GM19452 (cell line): ENCODE results near the gene RRP7A.
"Not testable (repeated sequence)": the region's sequence is repeated elsewhere in the genome, so short reads cannot be mapped to it uniquely, and the experiment has no call there.

Source experiments
- ATAC-seq: cut with Tn5 transposase; IDR thresholded peaks from one replicate; pipeline ENCODE4 v1.9.1; 2021; ENCODE audit not compliant: unreplicated experiment

The RRP7A gene

DNA sequence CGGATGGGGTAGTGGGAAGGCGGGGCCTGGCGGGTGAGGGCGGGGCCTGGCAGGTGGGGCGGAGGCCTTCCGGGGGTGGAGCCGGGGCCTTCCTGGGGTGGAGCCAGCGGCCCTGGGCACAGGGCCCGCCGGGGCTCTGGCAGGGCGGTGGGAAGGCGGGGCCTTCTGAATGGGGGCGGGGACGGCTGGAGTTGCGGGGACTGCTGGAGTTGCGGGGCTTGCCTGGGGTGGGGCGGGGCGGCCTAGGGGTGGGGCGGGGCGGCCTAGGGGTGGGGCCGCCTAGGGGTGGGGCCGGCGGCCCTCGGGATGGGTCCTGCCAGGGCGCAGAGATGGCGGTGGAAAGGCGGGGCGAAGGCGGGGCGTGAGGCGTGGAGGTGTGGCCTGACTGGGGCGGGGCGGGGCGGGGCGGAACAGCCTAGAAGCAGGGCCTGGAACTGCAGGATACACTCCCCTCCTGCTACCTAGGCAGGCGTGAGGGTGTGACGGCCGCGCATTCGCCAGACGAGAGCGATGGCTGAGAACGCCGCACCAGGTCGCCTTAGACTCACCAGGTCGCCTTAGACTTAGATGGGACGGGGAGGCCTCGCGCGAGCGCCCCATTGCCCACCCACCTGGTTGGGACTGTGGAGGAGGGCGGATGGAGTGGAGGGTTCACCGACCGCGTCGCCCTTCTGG lies 19.3 kb downstream of the RRP7A start:
- peak; percentile 68 for ATAC-seq

DNA sequence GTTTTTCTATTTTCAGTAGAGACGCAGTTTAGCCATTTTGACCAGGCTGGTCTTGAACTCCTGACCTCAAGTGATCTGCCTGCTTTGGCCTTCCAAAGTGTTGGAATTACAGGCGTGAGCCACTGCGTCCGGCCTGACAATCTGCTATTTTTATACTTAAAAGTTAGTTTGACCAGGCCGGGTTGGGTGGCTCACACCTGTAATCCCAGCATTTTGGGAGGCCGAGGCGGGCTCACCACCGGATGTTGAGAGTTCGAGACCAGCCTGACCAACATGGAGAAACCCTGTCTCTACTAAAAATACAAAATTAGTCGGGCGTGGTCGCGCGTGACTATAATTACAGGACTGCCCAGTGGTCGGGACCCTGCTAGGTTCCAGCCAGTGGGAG lies 19.8 kb downstream of the RRP7A start:
- ATAC-seq: not testable (repeated sequence)

DNA sequence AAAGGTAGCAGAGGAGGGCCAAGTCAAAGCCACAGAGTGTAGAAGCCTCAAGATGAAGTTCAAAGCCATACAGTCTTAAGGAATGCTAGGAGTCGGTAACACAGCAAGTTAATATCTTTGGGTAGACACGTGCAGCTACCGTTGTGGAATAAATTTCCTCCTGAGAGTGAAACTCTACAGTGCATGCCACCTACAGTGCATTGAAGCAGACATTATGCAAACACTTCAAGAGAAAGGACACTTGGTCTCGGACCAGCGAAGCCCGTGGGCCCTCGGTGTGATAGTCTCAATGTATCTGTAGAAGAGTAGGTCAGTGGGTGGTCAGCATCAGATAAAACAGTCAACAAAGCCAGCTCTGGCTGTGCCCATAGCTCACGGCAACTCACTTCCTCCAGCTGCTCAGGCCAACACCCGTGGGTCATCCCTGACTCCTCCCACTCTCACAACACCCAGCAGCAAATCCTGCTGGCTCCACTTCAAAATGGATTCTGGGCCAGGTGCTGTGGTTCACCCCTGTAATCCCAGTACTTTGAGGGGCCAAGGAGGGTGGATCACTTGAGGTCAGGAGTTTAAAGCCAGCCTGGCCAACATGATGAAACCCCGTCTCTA lies 24.0 kb downstream of the RRP7A start:
- ATAC-seq: not testable (repeated sequence)

DNA sequence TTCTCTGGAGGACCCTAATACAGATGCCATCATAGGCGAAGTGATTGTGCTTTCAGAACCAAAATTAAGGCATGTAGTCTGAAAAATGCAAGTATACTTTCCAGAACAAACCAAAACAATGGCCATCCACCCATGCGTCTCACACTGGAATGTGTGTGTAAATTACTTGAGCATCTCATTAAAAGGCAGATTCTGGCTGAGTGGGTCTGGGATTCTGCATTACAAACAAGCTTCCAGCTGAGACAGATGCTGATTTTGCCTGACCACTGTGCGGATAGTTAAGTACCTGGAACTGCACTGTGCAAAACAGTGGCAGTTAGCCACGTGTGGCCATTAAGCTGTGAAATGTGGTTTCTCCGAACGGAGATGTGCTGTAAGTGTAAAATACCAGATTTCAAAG lies 26.2 kb downstream of the RRP7A start:
- no peak for ATAC-seq

DNA sequence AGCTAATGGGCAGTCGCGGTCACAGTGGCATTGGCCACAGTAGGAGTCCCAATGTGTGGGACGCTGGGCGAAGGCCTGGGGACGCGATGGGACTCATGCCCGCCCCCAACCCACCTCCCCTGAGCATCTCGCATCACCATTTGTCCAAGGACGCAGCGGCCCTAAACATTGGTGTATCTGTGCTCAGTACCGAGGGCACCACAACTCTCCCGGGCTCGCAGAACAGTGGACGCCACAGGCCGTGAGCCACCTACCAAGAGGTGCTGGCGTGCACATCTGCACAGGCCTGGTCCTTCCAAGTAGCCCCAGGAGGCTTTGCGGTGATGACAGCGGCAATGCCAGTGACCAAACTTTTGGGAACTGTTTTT lies 27.3 kb downstream of the RRP7A start:
- no peak for ATAC-seq

DNA sequence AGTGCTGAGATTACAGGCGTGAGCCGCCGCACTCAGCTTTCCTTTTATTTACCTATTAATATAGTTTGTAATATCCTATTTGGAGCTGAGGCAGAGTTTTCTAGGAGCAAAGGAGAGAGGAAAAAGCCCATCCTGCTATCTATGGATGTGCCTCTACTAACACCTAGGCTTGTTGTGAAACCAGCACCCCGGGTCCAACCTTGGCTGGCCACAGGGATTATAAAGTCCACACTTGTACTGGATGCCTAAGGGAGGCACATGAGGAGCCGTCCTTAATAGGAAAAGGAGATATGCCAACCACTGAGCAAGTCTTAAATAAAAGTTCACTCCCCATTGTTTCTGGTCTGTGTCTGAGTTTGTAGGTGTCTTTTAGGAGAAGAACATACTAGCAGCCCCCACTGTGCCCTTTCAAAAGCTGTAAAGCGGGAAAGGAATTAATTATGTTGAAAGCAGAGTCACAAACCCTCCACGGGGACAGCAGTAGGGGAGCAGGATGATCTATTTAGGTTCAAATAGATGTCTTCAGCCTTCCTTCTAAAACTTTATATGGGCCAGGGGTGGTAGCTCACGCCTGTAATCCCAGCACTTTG lies 29.3 kb downstream of the RRP7A start:
- no peak for ATAC-seq

DNA sequence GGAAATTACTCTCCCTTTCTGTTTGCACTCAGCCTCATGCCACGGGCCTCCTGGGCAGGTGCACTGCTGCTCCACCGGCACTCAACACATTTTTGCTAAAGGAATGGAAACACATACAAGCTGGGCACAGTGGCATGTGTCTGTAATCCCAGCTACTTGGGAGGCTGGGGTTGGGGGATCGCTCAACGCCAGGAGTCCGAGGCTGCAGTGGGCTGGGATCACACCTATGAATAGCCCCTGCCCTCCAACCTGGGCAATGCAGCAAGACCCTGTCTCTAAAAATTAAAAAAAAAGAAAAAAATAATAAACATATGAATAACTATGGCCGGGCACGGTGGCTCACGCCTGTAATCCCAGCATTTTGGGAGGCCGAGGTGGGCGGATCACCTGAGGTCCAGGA lies 30.6 kb downstream of the RRP7A start:
- no peak for ATAC-seq

DNA sequence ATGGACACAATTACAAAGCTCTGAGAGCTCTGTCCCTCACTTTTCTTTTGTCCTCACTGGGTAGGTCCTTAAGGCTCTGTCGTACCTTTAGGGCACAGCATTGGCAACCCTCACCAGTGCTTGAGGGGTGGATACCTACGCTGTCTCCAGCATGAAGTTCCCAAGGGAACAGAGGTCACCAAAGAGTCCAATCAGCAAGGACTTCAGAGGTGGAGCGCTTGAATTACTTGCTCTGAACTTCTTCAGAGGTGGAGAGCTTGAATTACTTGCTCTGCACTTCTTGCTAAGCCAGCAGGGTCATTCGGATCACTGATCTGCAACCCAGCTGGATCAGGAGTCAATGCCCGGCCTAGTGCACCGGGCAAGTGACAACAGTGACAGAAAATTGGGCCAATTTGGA lies 35.1 kb downstream of the RRP7A start:
- no peak for ATAC-seq

DNA sequence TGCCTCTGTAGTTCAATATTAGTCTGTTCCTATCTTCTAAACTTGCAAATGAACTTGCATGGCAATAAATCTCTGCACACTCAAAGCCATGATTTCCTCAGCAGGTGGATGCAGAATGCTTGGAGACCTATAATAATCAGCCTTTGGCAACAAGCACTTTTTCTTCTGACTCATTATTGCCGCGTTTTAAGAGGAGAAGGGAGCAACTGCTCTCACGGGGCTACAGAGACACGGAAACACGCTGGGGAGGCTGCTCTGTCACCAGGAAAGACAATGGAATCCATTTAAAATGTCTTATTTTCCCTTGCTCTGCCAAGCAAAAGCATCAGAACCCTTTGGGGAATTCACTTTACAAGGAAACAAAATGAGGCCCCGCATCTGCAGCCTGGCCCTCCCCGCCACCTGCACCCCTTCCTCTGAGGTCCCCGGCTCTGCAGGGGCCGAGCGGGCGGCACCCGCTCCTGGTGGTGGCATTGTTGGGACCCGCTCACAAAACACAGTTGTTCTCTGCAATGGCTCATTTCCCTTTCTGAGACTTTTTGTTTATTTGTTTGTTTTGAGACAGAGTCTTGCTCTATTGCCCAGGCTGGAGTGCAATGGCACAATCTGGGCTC lies 35.9 kb downstream of the RRP7A start:
- not testable (repeated sequence) for ATAC-seq

DNA sequence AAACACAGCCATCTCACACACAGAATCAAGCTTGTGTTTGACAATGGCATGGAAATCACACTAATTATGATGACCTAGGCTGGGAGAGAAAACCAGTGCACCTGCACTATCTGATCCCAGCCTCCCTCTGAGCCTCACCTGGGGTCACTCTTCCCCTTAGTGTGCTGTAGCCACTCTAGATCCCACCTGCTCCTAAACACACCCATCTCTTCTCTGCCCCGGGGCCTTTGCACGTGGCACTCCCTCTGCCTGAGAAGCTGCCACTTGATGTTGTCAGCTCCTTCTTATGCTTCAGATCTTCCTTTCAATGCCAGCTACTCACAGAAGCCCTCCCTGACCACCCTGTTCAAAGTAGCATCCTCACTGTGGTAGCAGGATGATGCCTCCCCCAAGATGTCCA lies 44.5 kb downstream of the RRP7A start:
- ATAC-seq: no peak

DNA sequence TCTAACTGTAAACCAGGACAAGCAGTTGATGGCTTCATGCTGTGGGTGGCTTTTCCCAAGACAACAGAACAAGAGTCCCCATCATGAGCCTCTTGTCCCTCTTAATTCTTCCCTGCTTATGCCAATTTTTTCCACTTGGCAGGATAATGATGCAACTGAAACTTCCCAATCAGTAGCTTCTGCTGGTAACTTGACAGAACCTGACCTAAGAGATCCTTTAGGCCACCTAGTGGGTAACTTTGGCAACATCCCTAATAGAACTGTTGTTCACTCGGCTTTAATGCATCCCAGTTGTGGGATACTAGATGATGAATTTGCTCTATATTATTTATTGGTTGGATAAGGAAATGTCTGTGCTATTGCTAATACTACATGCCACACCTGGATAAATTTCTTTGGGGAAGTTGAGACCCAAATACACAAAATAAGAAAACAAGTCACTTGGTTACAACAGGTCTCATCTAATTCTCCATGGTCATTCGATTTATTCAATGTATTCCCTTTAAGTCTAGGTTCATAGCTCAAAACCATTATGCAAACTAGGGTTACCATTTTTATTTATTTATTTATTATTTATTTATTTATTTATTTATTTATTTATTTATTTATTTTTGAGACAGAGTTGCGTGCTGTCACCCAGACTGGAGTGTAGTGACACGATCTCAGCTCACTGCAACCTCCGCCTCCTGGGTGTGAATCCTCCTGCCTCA lies 46.0 kb downstream of the RRP7A start:
- no peak for ATAC-seq

DNA sequence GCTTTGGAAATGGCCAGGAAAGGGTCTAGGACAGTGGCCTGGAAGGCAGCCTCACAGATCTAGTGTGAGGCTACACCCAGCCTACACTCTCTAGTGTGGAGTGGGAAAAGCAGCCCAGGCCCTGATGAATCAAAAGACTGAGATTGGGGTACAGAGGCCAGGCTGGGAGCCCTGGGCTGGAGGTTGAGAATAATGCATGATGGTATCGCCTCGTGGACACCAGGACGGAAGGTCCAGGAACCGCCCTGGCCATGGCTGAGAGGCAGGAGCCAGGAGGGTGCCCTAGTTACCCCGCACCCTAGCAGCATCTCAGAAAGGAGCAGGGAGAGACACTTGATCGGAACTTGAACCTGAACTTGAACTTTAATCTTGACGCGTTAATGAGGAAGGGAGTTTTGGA lies 46.9 kb downstream of the RRP7A start:
- no peak for ATAC-seq

DNA sequence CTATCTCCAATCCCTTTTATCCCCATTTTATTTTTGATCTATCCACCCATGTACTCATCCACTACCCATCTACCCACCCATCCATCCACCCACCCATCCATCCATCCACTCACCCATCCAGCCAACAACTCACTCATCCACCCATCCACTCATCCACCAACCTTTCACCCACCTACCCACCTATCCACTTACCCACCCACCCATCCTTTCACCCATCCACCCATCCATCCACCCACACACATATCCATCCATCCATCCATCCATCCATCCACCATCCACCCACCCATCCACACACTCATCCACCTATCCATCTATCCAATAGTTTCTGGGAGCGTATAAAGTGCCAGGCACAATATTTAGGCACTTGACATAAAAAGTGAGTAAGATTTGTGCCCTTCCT lies 48.2 kb downstream of the RRP7A start:
- no peak for ATAC-seq

DNA sequence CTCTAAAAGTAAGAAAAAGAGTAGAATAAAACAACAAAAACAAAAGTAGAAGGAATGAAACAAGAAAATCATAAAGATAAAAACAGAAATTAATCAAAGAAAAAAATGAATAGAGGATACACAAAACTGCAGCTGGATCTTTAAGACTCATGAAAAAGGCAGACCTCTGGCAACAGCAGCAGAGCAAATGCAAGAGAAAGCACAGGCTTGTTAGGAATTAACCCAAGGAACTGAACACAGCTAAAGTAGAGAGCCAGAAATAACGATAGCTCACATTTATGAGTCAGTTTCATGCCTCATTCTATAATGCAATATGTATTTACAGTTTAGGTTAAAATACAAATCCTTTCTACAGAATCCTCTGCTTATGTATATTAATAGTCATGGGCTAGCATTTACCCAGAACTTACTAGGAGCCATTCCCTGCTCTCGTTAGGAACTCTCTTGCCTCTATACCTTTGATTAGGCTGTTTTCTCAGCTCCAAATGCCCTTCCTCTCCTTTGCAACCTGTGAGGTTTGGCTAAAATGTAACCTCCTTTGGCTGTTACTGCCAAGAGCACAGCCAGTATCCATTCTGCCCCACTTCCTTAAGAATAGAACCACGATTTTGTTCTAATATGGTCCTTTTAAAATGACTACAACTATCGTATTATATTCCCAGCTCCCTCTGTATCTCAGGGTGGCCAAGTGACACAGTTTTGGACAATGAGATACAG lies 49.1 kb downstream of the RRP7A start:
- no peak for ATAC-seq

DNA sequence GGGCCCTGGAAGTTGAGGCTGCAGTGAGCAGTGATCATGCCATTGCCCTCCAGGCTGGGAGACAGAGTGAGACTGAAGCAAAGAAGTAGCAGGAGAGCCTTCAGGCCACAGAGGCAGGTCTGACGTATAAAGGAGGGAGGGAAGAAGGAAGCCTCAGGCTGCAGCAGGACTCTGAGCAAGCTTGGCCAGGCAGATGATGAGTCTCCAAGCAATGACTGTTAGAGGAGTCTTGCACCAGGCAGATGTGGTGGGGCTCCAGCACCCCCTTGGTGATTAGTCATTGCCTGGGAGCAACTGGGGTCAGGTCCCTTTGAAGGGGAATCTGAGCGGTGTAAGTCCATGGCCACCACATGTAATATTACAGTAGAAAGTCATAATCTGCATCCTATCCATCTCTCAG lies 50.8 kb downstream of the RRP7A start:
- ATAC-seq: no peak

DNA sequence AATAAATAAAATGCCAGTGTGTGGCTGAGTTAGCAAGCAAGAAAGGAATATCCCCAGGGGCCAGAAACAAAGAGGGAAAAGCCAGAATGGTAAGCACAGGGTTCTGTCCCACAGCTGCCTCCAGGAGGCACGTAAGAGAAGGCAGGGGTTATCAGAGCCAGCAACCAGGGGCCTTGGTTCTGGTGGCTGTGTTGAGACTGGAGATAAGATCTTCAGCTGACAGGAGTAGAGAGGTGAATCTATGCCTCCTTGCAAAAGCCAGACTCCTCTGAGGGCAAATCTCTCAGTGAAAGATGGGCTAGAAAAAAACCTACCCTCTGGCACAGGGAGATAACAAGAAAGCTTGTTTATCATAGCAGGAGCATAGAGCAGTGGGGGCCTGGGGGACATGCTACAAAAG lies 57.6 kb downstream of the RRP7A start:
- no peak for ATAC-seq

DNA sequence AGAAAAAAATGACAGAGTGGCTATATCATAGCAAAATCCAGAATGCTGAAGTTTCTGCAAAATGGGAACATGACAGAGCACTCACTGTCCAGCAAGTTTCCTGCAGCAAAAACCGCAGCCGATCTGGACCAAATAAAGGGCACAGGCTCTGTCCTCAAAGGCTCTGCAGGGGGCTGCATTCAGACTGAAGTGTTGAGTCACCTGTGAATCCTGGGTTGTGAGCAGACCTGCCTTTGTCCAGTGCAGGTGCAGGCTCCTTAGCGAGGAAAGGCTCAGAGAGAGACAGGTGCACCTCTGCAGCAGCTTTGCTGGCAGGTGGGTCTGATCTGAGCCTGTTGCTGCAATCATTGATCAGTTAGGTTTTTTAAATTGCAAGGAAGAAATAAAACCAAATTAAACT lies 58.1 kb downstream of the RRP7A start:
- no peak for ATAC-seq
